HFFc6 (cell line): ENCODE data around the gene RHOV. TPM values are rescaled to one million over a fixed set of nuclear protein-coding genes. Genes with fewer than 3 reads are reported as not detected.

Experiments
- DNase-seq: peaks from one replicate; pipeline ENCODE4 v3.0.0-alpha.2; 2018
- H3K27ac Mint-ChIP-seq: 2 replicates; pipeline ENCODE4 v1.8.0; 2020; ENCODE audit warnings: mild to moderate bottlenecking, mixed read lengths
- H3K27me3 Mint-ChIP-seq: 2 replicates; pipeline ENCODE4 v1.8.0; 2021; ENCODE audit warnings: mild to moderate bottlenecking, moderate library complexity, mixed read lengths; ENCODE audit not compliant: insufficient read depth
- H3K36me3 Mint-ChIP-seq: 2 replicates; pipeline ENCODE4 v1.8.0; 2021; ENCODE audit warnings: low read depth, mixed read lengths
- H3K4me1 Mint-ChIP-seq: 2 replicates; pipeline ENCODE4 v1.8.0; 2020; ENCODE audit warnings: low read depth, mixed read lengths
- H3K4me3 Mint-ChIP-seq: 2 replicates; pipeline ENCODE4 v1.8.0; 2020; ENCODE audit warnings: mild to moderate bottlenecking, moderate library complexity, mixed read lengths
- H3K9me3 Mint-ChIP-seq: 2 replicates; pipeline ENCODE4 v1.8.0; 2020; ENCODE audit warnings: mild to moderate bottlenecking, mixed read lengths
- CTCF ChIP-seq: fragments of 200-600 bp; sonication (generic); IDR thresholded peaks from 2 replicates; pipeline ENCODE4 v1.5.0; 2021; ENCODE audit warnings: antibody characterized with exemption, mild to moderate bottlenecking
- total RNA-seq, 6 experiments: library from RNA; stranded (reverse); fragmentation: NEBNext Ultra II Directional; extraction: Animal tissue kit (Norgen Biotek cat#: 25700); gene quantifications; 2 replicates in 1 of 6; 3 replicates in 5 of 6; pipeline ENCODE4 v1.2.3, GENCODE V29; 2021

RHOV gene
- total RNA-seq, 6 experiments from 2014 or later = 0.14 to 0.41 (median 0.31) TPM; not detected in 1

GRCh38 chr15:40859206-40859851 is 14.7 kb downstream of the RHOV start:
- Mint-ChIP-seq H3K27ac (no peak overlapping the region), H3K36me3 (no peaks in the 10 kb centered on the region), H3K4me1 (peaks cover 18% of the 10 kb centered on the region), H3K9me3 (no peaks in the 10 kb centered on the region), H3K4me3 (no peak overlapping the region), H3K27me3 (peaks cover 21% of the 10 kb centered on the region)
- peak; percentile 92 for TF ChIP-seq CTCF
- DNase-seq = peak; percentile 67

DNA sequence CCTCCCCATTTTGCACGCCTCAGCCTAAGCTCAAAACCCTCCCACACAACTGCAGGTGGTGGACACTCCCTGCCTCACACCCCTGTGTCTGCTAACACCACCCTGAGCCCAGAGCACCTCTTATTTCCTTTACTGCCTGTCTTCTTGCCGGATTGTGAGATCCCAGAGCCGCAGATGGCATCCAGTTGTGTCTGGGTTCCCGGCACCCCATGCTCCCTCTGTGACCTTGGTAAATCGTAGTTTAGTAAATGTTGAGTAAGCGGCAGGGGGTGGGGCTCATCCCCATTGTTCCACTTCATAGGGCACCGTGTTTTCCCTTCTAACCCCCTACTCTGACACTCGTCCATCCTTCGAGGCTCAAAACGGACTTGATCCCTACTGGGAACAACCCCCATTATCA is 15.3 kb downstream of the RHOV start:
- no peaks in the 10 kb centered on the region for H3K36me3 Mint-ChIP-seq
- no peak overlapping the region for H3K27ac Mint-ChIP-seq
- peaks cover 25% of the 10 kb centered on the region for H3K27me3 Mint-ChIP-seq
- peaks cover 18% of the 10 kb centered on the region for H3K4me1 Mint-ChIP-seq
- DNase-seq = no peak
- TF ChIP-seq CTCF = no peak
- H3K4me3 Mint-ChIP-seq = no peak overlapping the region
- H3K9me3 Mint-ChIP-seq = no peaks in the 10 kb centered on the region

- H3K36me3 Mint-ChIP-seq = no peaks in the 10 kb centered on the region
- H3K4me3 Mint-ChIP-seq = peak overlapping the region; percentile 37; the same call in 1 of the 2 replicates
- peak; percentile 50 for DNase-seq
- peaks cover 22% of the 10 kb centered on the region for H3K27me3 Mint-ChIP-seq
- no peaks in the 10 kb centered on the region for H3K9me3 Mint-ChIP-seq
- peaks cover 18% of the 10 kb centered on the region for H3K4me1 Mint-ChIP-seq
- H3K27ac Mint-ChIP-seq = no peak overlapping the region
- TF ChIP-seq CTCF = peak; percentile 95
Observed at GRCh38 chr15:40857601-40858341, 16.3 kb downstream of the RHOV start.

- H3K27me3 Mint-ChIP-seq = peaks cover 24% of the 10 kb centered on the region
Observed at GRCh38 chr15:40856746-40857145, 17.3 kb downstream of the RHOV start.

GRCh38 chr15:40855706-40856234 is 18.3 kb downstream of the RHOV start:
- no peaks in the 10 kb centered on the region for H3K36me3 Mint-ChIP-seq
- no peak for TF ChIP-seq CTCF
- no peak overlapping the region for H3K4me3 Mint-ChIP-seq
- peaks cover 18% of the 10 kb centered on the region for H3K4me1 Mint-ChIP-seq
- H3K27me3 Mint-ChIP-seq = peaks cover 24% of the 10 kb centered on the region
- DNase-seq = no peak
- no peak overlapping the region for H3K27ac Mint-ChIP-seq
- no peaks in the 10 kb centered on the region for H3K9me3 Mint-ChIP-seq

More at GRCh38 chr15:40856746-40857145, 17.3 kb downstream of the RHOV start:
- no peak overlapping the region for H3K4me3 Mint-ChIP-seq
- H3K9me3 Mint-ChIP-seq = no peaks in the 10 kb centered on the region
- H3K36me3 Mint-ChIP-seq = no peaks in the 10 kb centered on the region
- no peak for TF ChIP-seq CTCF
- no peak overlapping the region for H3K27ac Mint-ChIP-seq
- no peak for DNase-seq
- peaks cover 18% of the 10 kb centered on the region for H3K4me1 Mint-ChIP-seq
